SK-N-SH treated with all-trans-retinoic acid at 6 μM for 48 hours (cell line): ENCODE results near the gene ZNF385B.

Source experiments
- BACH2 ChIP-seq: fragments of 250-450 bp; sonication (Bioruptor Pico); IDR thresholded peaks from 2 replicates; pipeline ENCODE4 v1.9.0; 2021; ENCODE audit warnings: mild to moderate bottlenecking, borderline replicate concordance
- ZNF565 ChIP-seq: fragments of 450-650 bp; formaldehyde crosslinking; conservative IDR thresholded peaks from 2 replicates; pipeline ENCODE4 v1.5.0; 2020; ENCODE audit warnings: low read depth, mild to moderate bottlenecking, moderate library complexity
- TF ChIP-seq, protein P1 (sequence below): fragments of 250-450 bp; sonication (Bioruptor Pico); IDR thresholded peaks from 2 replicates; pipeline ENCODE4 v1.8.0; 2020; ENCODE audit warnings: mild to moderate bottlenecking, moderate library complexity, borderline replicate concordance
- TF ChIP-seq, protein P2 (sequence below): fragments of 250-450 bp; sonication (Bioruptor Pico); IDR thresholded peaks from 2 replicates; pipeline ENCODE4 v1.5.0; 2020; ENCODE audit warnings: mild to moderate bottlenecking, moderate library complexity
- TF ChIP-seq, protein P3 (sequence below): fragments of 250-450 bp; sonication (Bioruptor Pico); IDR thresholded peaks from 2 replicates; pipeline ENCODE4 v1.5.1; 2020; ENCODE audit warnings: low read depth, mild to moderate bottlenecking, moderate library complexity

DNA sequence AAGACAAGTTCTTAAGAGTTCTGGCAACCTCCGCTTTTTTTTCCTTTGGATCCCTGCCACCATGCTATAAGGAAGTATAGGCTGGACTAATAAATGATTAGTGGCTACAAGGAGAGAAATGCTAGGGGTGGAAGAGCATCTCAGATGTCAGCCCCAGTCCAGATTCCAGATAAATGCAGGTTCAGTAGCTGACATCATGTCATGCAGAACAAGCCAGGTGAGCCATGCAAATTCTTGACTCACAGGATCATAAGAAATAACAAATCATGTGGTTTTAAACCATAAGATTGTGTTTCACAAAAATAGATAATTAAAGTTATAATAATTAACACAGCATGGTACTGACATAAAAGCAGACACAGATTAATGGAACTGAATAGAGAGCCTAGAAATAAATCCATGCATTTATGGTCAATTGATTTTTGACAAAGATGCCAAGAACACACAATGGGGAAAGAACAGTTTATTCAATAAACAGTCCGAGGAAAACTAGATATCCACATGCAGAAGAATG is 443.9 kb downstream of the ZNF385B start:
- TF ChIP-seq BACH2 (CRISPR knock-in tag) = no peak
- TF ChIP-seq, protein P1, sequence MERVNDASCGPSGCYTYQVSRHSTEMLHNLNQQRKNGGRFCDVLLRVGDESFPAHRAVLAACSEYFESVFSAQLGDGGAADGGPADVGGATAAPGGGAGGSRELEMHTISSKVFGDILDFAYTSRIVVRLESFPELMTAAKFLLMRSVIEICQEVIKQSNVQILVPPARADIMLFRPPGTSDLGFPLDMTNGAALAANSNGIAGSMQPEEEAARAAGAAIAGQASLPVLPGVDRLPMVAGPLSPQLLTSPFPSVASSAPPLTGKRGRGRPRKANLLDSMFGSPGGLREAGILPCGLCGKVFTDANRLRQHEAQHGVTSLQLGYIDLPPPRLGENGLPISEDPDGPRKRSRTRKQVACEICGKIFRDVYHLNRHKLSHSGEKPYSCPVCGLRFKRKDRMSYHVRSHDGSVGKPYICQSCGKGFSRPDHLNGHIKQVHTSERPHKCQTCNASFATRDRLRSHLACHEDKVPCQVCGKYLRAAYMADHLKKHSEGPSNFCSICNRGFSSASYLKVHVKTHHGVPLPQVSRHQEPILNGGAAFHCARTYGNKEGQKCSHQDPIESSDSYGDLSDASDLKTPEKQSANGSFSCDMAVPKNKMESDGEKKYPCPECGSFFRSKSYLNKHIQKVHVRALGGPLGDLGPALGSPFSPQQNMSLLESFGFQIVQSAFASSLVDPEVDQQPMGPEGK (CRISPR knock-in tag) = no peak
- TF ChIP-seq, protein P2, sequence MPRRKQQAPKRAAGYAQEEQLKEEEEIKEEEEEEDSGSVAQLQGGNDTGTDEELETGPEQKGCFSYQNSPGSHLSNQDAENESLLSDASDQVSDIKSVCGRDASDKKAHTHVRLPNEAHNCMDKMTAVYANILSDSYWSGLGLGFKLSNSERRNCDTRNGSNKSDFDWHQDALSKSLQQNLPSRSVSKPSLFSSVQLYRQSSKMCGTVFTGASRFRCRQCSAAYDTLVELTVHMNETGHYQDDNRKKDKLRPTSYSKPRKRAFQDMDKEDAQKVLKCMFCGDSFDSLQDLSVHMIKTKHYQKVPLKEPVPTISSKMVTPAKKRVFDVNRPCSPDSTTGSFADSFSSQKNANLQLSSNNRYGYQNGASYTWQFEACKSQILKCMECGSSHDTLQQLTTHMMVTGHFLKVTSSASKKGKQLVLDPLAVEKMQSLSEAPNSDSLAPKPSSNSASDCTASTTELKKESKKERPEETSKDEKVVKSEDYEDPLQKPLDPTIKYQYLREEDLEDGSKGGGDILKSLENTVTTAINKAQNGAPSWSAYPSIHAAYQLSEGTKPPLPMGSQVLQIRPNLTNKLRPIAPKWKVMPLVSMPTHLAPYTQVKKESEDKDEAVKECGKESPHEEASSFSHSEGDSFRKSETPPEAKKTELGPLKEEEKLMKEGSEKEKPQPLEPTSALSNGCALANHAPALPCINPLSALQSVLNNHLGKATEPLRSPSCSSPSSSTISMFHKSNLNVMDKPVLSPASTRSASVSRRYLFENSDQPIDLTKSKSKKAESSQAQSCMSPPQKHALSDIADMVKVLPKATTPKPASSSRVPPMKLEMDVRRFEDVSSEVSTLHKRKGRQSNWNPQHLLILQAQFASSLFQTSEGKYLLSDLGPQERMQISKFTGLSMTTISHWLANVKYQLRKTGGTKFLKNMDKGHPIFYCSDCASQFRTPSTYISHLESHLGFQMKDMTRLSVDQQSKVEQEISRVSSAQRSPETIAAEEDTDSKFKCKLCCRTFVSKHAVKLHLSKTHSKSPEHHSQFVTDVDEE (CRISPR knock-in tag) = no peak
- no peak for TF ChIP-seq ZNF565
- TF ChIP-seq, protein P3, sequence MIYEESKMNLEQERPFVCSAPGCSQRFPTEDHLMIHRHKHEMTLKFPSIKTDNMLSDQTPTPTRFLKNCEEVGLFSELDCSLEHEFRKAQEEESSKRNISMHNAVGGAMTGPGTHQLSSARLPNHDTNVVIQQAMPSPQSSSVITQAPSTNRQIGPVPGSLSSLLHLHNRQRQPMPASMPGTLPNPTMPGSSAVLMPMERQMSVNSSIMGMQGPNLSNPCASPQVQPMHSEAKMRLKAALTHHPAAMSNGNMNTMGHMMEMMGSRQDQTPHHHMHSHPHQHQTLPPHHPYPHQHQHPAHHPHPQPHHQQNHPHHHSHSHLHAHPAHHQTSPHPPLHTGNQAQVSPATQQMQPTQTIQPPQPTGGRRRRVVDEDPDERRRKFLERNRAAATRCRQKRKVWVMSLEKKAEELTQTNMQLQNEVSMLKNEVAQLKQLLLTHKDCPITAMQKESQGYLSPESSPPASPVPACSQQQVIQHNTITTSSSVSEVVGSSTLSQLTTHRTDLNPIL (CRISPR knock-in tag) = no peak
